ENCODE results near the gene LAT. TPM values are rescaled to one million over a fixed set of nuclear protein-coding genes. Genes with fewer than 3 reads are reported as not detected.

Gene LAT
- total RNA-seq, 2 experiments from 2014 or later = 250 to 276 TPM

GRCh38 chr16:29011112-29011511, 26.3 kb downstream of the LAT start:
- Mint-ChIP-seq H3K4me3 (no peak overlapping the region), H3K9me3 (no peaks in the 10 kb centered on the region), H3K27me3 (no peaks in the 10 kb centered on the region), H3K36me3 (no peaks in the 10 kb centered on the region), H3K4me1 (ENCODE audit: low read depth) (peaks cover 66% of the 10 kb centered on the region), H3K27ac (no peak overlapping the region)
- intact Hi-C loops (cut with micrococcal nuclease) = no loop called here
- POLR2A ChIA-PET = interaction anchor here (0.7 kb wide), 1 partner anchor 16 kb away, joined by 3 read pairs; no protein-coding TSS in a partner anchor
- CTCF ChIA-PET = interaction anchor here (0.6 to 1.7 kb wide), 4 partner anchors 9 to 1038 kb away, joined by 3 to 6 read pairs (median 4); no protein-coding TSS in a partner anchor
- peak; percentile 39 for DNase-seq

GRCh38 chr16:29011851-29012250, 27.0 kb downstream of the LAT start:
- H3K9me3 Mint-ChIP-seq = no peaks in the 10 kb centered on the region
- ChIA-PET CTCF (interaction anchor here (1.3 to 1.7 kb wide), 2 partner anchors 8 to 10 kb away, joined by 6 read pairs; no protein-coding TSS in a partner anchor), POLR2A (no interaction called here)
- no peak for DNase-seq
- H3K4me1 Mint-ChIP-seq (ENCODE audit: low read depth) = peaks cover 68% of the 10 kb centered on the region
- H3K4me3 Mint-ChIP-seq = no peak overlapping the region
- H3K27ac Mint-ChIP-seq = peak overlapping the region; percentile 90
- H3K36me3 Mint-ChIP-seq = no peaks in the 10 kb centered on the region
- H3K27me3 Mint-ChIP-seq = no peaks in the 10 kb centered on the region
- intact Hi-C loops (cut with micrococcal nuclease) = no loop called here

GRCh38 chr16:29012913-29013553, 28.2 kb downstream of the LAT start:
- POLR2A ChIA-PET = interaction anchor here (0.7 to 1.1 kb wide), 2 partner anchors 23 to 26 kb away, joined by 3 read pairs; no protein-coding TSS in a partner anchor
- CTCF ChIA-PET = no interaction called here
- no peaks in the 10 kb centered on the region for H3K9me3 Mint-ChIP-seq
- intact Hi-C loops (cut with micrococcal nuclease) = loop anchor here (1.0 kb wide), 1 partner anchor 8 kb away; no protein-coding TSS in a partner anchor
- H3K27me3 Mint-ChIP-seq = no peaks in the 10 kb centered on the region
- no peaks in the 10 kb centered on the region for H3K36me3 Mint-ChIP-seq
- H3K4me3 Mint-ChIP-seq = no peak overlapping the region
- peak; percentile 55 for DNase-seq
- peak overlapping the region; percentile 90 for H3K27ac Mint-ChIP-seq
- H3K4me1 Mint-ChIP-seq (ENCODE audit: low read depth) = peaks cover 62% of the 10 kb centered on the region

- POLR2A ChIA-PET = no interaction called here
- Mint-ChIP-seq H3K27ac (peak overlapping the region; percentile 54), H3K4me1 (ENCODE audit: low read depth) (peaks cover 53% of the 10 kb centered on the region), H3K9me3 (no peaks in the 10 kb centered on the region), H3K36me3 (no peaks in the 10 kb centered on the region), H3K4me3 (no peak overlapping the region), H3K27me3 (no peaks in the 10 kb centered on the region)
- CTCF ChIA-PET = no interaction called here
- no peak for DNase-seq
- intact Hi-C loops (cut with micrococcal nuclease) = no loop called here
Measured at GRCh38 chr16:29014561-29015069, 29.8 kb downstream of the LAT start.

GRCh38 chr16:29022196-29022595, 37.3 kb downstream of the LAT start:
- Mint-ChIP-seq H3K4me3 (no peak overlapping the region), H3K36me3 (no peaks in the 10 kb centered on the region), H3K27me3 (no peaks in the 10 kb centered on the region), H3K4me1 (ENCODE audit: low read depth) (peaks cover 67% of the 10 kb centered on the region), H3K9me3 (no peaks in the 10 kb centered on the region), H3K27ac (peak overlapping the region; percentile 86)
- CTCF ChIA-PET = interaction anchor here (1.2 to 2.2 kb wide), 2 partner anchors 11 to 41 kb away, joined by 6 read pairs; no protein-coding TSS in a partner anchor
- intact Hi-C loops (cut with micrococcal nuclease) = loop anchor here (10.0 kb wide), 1 partner anchor 63 kb away; no protein-coding TSS in a partner anchor
- POLR2A ChIA-PET = interaction anchor here (1.9 to 2.3 kb wide), 2 partner anchors 32 to 35 kb away, joined by 6 to 9 read pairs; no protein-coding TSS in a partner anchor
- DNase-seq = no peak

GRCh38 chr16:29023279-29024277, 38.7 kb downstream of the LAT start:
- CTCF ChIA-PET = interaction anchor here (1.2 to 2.1 kb wide), 2 partner anchors 42 to 50 kb away, joined by 3 to 5 read pairs; partner anchors contain the start of gene SPNS1
- no peak for DNase-seq
- peak overlapping the region; percentile 45 for H3K27ac Mint-ChIP-seq
- peaks cover 68% of the 10 kb centered on the region for H3K4me1 Mint-ChIP-seq (ENCODE audit: low read depth)
- POLR2A ChIA-PET = no interaction called here
- no peaks in the 10 kb centered on the region for H3K36me3 Mint-ChIP-seq
- no peaks in the 10 kb centered on the region for H3K27me3 Mint-ChIP-seq
- H3K4me3 Mint-ChIP-seq = no peak overlapping the region
- no peaks in the 10 kb centered on the region for H3K9me3 Mint-ChIP-seq
- intact Hi-C loops (cut with micrococcal nuclease) = loop anchor here (10.0 kb wide), 1 partner anchor 61 kb away; no protein-coding TSS in a partner anchor

GRCh38 chr16:29024278-29024677, 39.4 kb downstream of the LAT start:
- intact Hi-C loops (cut with micrococcal nuclease) = loop anchor here (10.0 kb wide), 1 partner anchor 61 kb away; no protein-coding TSS in a partner anchor
- ChIA-PET POLR2A (no interaction called here), CTCF (interaction anchor here (0.6 to 2.1 kb wide), 3 partner anchors 43 to 67 kb away, joined by 3 to 5 read pairs (median 4); partner anchors contain the start of gene SPNS1)
- Mint-ChIP-seq H3K4me3 (no peak overlapping the region), H3K27ac (peak overlapping the region; percentile 50), H3K36me3 (no peaks in the 10 kb centered on the region), H3K4me1 (ENCODE audit: low read depth) (peaks cover 75% of the 10 kb centered on the region), H3K9me3 (no peaks in the 10 kb centered on the region), H3K27me3 (no peaks in the 10 kb centered on the region)
- no peak for DNase-seq

- intact Hi-C loops (cut with micrococcal nuclease) = loop anchor here (10.0 kb wide), 1 partner anchor 60 kb away; no protein-coding TSS in a partner anchor
- no peak for DNase-seq
- ChIA-PET CTCF (interaction anchor here (2.1 kb wide), 1 partner anchor 51 kb away, joined by 5 read pairs; the partner anchor contains the start of gene SPNS1), POLR2A (no interaction called here)
- Mint-ChIP-seq H3K4me1 (ENCODE audit: low read depth) (peaks cover 76% of the 10 kb centered on the region), H3K9me3 (no peaks in the 10 kb centered on the region), H3K4me3 (no peak overlapping the region), H3K36me3 (no peaks in the 10 kb centered on the region), H3K27me3 (no peaks in the 10 kb centered on the region), H3K27ac (peak overlapping the region; percentile 10)
Measured at GRCh38 chr16:29025218-29025617, 40.4 kb downstream of the LAT start.

GRCh38 chr16:29025735-29026134, 40.9 kb downstream of the LAT start:
- H3K36me3 Mint-ChIP-seq = no peaks in the 10 kb centered on the region
- H3K27me3 Mint-ChIP-seq = no peaks in the 10 kb centered on the region
- H3K4me1 Mint-ChIP-seq (ENCODE audit: low read depth) = peaks cover 76% of the 10 kb centered on the region
- intact Hi-C loops (cut with micrococcal nuclease) = loop anchor here (10.0 kb wide), 1 partner anchor 59 kb away; no protein-coding TSS in a partner anchor
- H3K4me3 Mint-ChIP-seq = no peak overlapping the region
- ChIA-PET CTCF (no interaction called here), POLR2A (no interaction called here)
- no peaks in the 10 kb centered on the region for H3K9me3 Mint-ChIP-seq
- peak overlapping the region; percentile 10 for H3K27ac Mint-ChIP-seq
- no peak for DNase-seq

- Mint-ChIP-seq H3K27ac (peak overlapping the region; percentile 78), H3K4me3 (no peak overlapping the region), H3K4me1 (ENCODE audit: low read depth) (peaks cover 52% of the 10 kb centered on the region), H3K27me3 (no peaks in the 10 kb centered on the region), H3K9me3 (no peaks in the 10 kb centered on the region), H3K36me3 (no peaks in the 10 kb centered on the region)
- ChIA-PET CTCF (interaction anchor here (1.3 to 1.8 kb wide), 2 partner anchors 8 to 51 kb away, joined by 3 to 5 read pairs; no protein-coding TSS in a partner anchor), POLR2A (interaction anchor here (1.1 to 2.7 kb wide), 7 partner anchors 8 to 54 kb away, joined by 3 to 29 read pairs (median 4); partner anchors contain the start of genes LAT and SPNS1)
- DNase-seq = no peak
- intact Hi-C loops (cut with micrococcal nuclease) = loop anchor here (1.0 to 10.0 kb wide), 2 partner anchors 7 to 56 kb away; no protein-coding TSS in a partner anchor
Measured at GRCh38 chr16:29028457-29029167, 43.8 kb downstream of the LAT start.

Data from activated CD4-positive, alpha-beta memory T cell treated with anti-CD3 and anti-CD28 coated beads for 36 hours (primary cell).